Non-pigmented ciliary epithelial cell (primary cell): ENCODE measurements around the gene CDCP2.

Experiments
- DNase-seq: peaks from one replicate; pipeline ENCODE4 v3.0.0-alpha.2; 2010; ENCODE audit warnings: low read depth

The CDCP2 gene

GRCh38 chr1:54086754-54087153 lies 66.0 kb downstream of the CDCP2 start:
- DNase-seq: no peak

DNA sequence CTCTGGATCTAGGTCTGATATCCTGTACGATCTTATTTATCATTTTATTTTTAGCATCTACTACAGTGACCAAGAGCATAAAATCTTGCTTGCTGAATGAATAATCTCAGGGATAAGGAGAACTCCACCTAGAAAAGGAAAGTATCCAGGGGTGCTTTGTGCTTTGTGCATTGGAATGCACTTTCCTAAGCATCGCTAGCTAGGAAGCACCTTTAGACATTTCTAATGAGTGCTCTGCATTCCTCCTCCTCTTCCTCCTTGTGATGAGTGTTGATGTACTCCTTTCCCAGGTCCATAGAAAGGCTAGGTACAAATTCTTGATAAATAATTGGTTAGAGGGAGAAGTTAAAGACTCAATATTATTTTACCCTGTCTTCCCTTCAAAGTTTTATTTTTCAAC lies 68.0 kb downstream of the CDCP2 start:
- no peak for DNase-seq
